GM15510 (cell line): ENCODE results near the gene BLOC1S3.

Experiments
- POLR2A ChIP-seq: IDR thresholded peaks from 3 replicates; pipeline ENCODE4 v1.6.1; 2011; ENCODE audit warnings: borderline replicate concordance; ENCODE audit not compliant: insufficient read length; ENCODE audit errors: extremely low read depth

BLOC1S3 gene

GRCh38 chr19:45179072-45179891 is 698 bp downstream of the BLOC1S3 start:
- TF ChIP-seq POLR2A = no peak

GRCh38 chr19:45179892-45180370 is 1.3 kb downstream of the BLOC1S3 start:
- no peak for TF ChIP-seq POLR2A

GRCh38 chr19:45180936-45181335 is 2.4 kb downstream of the BLOC1S3 start:
- TF ChIP-seq POLR2A = no peak

GRCh38 chr19:45182758-45183157 is 4.2 kb downstream of the BLOC1S3 start:
- no peak for TF ChIP-seq POLR2A

- TF ChIP-seq POLR2A = no peak
These were observed 5.5 kb downstream of the BLOC1S3 start for GRCh38 chr19:45184115-45184514.

- TF ChIP-seq POLR2A = no peak
These were observed 8.1 kb downstream of the BLOC1S3 start for GRCh38 chr19:45186509-45187334.

- no peak for TF ChIP-seq POLR2A
These were observed 9.0 kb downstream of the BLOC1S3 start for GRCh38 chr19:45187421-45188100.

- no peak for TF ChIP-seq POLR2A
These were observed 11.4 kb downstream of the BLOC1S3 start for GRCh38 chr19:45189971-45190370.

GRCh38 chr19:45191375-45191774 is 12.8 kb downstream of the BLOC1S3 start:
- no peak for TF ChIP-seq POLR2A

- TF ChIP-seq POLR2A = no peak
These were observed 17.2 kb downstream of the BLOC1S3 start for GRCh38 chr19:45195764-45196163.

- no peak for TF ChIP-seq POLR2A
These were observed 22.0 kb downstream of the BLOC1S3 start for GRCh38 chr19:45200568-45200967.

- TF ChIP-seq POLR2A = no peak
These were observed 24.1 kb downstream of the BLOC1S3 start for GRCh38 chr19:45202637-45203036.

GRCh38 chr19:45205810-45206209 is 27.2 kb downstream of the BLOC1S3 start:
- TF ChIP-seq POLR2A = no peak

GRCh38 chr19:45206328-45206727 is 27.7 kb downstream of the BLOC1S3 start:
- no peak for TF ChIP-seq POLR2A
